GM23338 (cell line): ENCODE measurements around the gene NBPF26.
"Not testable (repeated sequence)": the region's sequence is repeated elsewhere in the genome, so short reads cannot be mapped to it uniquely, and the experiment has no call there.

Experiments used
- CREB1 ChIP-seq: fragments of 250-450 bp; sonication (Bioruptor Pico); IDR thresholded peaks from 2 replicates; pipeline ENCODE4 v1.5.0; 2020; ENCODE audit warnings: low read depth, mild to moderate bottlenecking, moderate library complexity
- CTCF ChIP-seq, 2 experiments: fragments of 200-600 bp in 1 of 2; sonication (generic) in 1 of 2; conservative IDR thresholded peaks; 2 replicates each; pipeline versions ENCODE4 v1.5.1 to v1.6.1; 2016 to 2017; ENCODE audit warnings: antibody characterized with exemption in 2 of 2, low read depth in 2 of 2, mild to moderate bottlenecking in 2 of 2, moderate library complexity in 1 of 2
- ETS1 ChIP-seq: IDR thresholded peaks from 2 replicates; pipeline ENCODE4 v1.6.1; 2016; ENCODE audit warnings: antibody characterized with exemption
- EZH2 ChIP-seq: fragments of 200-600 bp; sonication (generic); IDR thresholded peaks from one replicate; pipeline ENCODE4 v1.8.0; 2017; ENCODE audit warnings: antibody characterized with exemption, mild to moderate bottlenecking, low read depth; ENCODE audit not compliant: unreplicated experiment
- EZH2phosphoT487 ChIP-seq: fragments of 200-600 bp; sonication (generic); IDR thresholded peaks from one replicate; pipeline ENCODE4 v1.8.1; 2018; ENCODE audit warnings: antibody characterized with exemption; ENCODE audit not compliant: unreplicated experiment
- JUNB ChIP-seq: IDR thresholded peaks from one replicate; pipeline ENCODE4 v1.6.1; 2016; ENCODE audit warnings: antibody characterized with exemption; ENCODE audit not compliant: unreplicated experiment
- NANOG ChIP-seq: IDR thresholded peaks from 2 replicates; pipeline ENCODE4 v1.6.1; 2016; ENCODE audit warnings: antibody characterized with exemption, borderline replicate concordance
- POLR2AphosphoS5 ChIP-seq: IDR thresholded peaks from 2 replicates; pipeline ENCODE4 v1.6.1; 2016; ENCODE audit warnings: antibody characterized with exemption, low read depth
- REST ChIP-seq: IDR thresholded peaks from one replicate; pipeline ENCODE4 v1.6.1; 2018; ENCODE audit warnings: antibody characterized with exemption; ENCODE audit not compliant: unreplicated experiment
- STAT1 ChIP-seq: IDR thresholded peaks from one replicate; pipeline ENCODE4 v1.6.1; 2016; ENCODE audit warnings: antibody characterized with exemption; ENCODE audit not compliant: unreplicated experiment
- ZNF114 ChIP-seq: fragments of 250-450 bp; sonication (Bioruptor Pico); IDR thresholded peaks from 2 replicates; pipeline ENCODE4 v1.5.0; 2020; ENCODE audit warnings: mild to moderate bottlenecking, moderate library complexity
- ZNF331 ChIP-seq: fragments of 250-450 bp; sonication (Bioruptor Pico); IDR thresholded peaks from 2 replicates; pipeline ENCODE4 v1.5.0; 2020; ENCODE audit warnings: low read depth, mild to moderate bottlenecking, moderate library complexity
- ZNF462 ChIP-seq: fragments of 250-450 bp; sonication (Bioruptor Pico); IDR thresholded peaks from 2 replicates; pipeline ENCODE4 v1.5.0; 2020; ENCODE audit warnings: mild to moderate bottlenecking, moderate library complexity

- TF ChIP-seq CTCF (conservative IDR thresholded peaks at IDR 0.05; ENCODE audit: low read depth in 2 of 2); EZH2; POLR2AphosphoS5; EZH2phosphoT487; ETS1; CREB1 (CRISPR knock-in tag); REST; NANOG; JUNB; STAT1; ZNF114 (CRISPR knock-in tag); ZNF331 (CRISPR knock-in tag); ZNF462 (CRISPR knock-in tag): not testable (repeated sequence)
These were observed 125.9 kb downstream of the NBPF26 start for GRCh38 chr1:120849400-120850286.
